ENCODE measurements around the gene ST6GALNAC5.

Gene ST6GALNAC5

DNA sequence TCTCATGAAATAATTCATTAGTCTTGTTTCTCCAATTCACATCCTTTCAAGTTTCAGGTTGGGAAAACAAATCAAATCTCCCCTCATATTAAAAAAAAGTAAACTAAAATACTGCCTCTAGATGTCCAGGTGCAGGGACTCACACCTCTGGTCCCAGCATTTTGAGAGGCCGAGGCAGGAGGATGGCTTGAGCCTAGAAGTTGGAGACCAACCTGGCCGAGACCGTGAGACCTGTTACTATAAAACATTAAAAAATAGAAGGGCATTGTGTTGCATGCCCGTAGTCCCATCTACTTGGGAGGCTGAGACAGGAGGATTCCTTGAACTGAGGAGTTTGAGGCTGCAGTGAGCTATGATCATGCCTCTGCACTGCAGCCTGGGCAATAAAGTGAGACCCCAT, 61.9 kb downstream of the ST6GALNAC5 start:
- H3K27me3 Mint-ChIP-seq (ENCODE audit: low read depth) = no peaks in the 10 kb centered on the region
- TF ChIP-seq, protein P1, sequence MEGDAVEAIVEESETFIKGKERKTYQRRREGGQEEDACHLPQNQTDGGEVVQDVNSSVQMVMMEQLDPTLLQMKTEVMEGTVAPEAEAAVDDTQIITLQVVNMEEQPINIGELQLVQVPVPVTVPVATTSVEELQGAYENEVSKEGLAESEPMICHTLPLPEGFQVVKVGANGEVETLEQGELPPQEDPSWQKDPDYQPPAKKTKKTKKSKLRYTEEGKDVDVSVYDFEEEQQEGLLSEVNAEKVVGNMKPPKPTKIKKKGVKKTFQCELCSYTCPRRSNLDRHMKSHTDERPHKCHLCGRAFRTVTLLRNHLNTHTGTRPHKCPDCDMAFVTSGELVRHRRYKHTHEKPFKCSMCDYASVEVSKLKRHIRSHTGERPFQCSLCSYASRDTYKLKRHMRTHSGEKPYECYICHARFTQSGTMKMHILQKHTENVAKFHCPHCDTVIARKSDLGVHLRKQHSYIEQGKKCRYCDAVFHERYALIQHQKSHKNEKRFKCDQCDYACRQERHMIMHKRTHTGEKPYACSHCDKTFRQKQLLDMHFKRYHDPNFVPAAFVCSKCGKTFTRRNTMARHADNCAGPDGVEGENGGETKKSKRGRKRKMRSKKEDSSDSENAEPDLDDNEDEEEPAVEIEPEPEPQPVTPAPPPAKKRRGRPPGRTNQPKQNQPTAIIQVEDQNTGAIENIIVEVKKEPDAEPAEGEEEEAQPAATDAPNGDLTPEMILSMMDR (IDR thresholded peaks at IDR 0.05; ENCODE audit: unreplicated experiment in 3 of 3) = no peak
- no peak overlapping the region for H3K27ac Mint-ChIP-seq
- H3K9me3 Mint-ChIP-seq = no peaks in the 10 kb centered on the region
- H3K4me1 Mint-ChIP-seq = peaks cover 16% of the 10 kb centered on the region
- H3K4me3 Mint-ChIP-seq = no peak overlapping the region
- no peaks in the 10 kb centered on the region for H3K36me3 Mint-ChIP-seq (ENCODE audit: low read depth)

- Mint-ChIP-seq H3K27me3 (ENCODE audit: low read depth) (no peaks in the 10 kb centered on the region), H3K36me3 (ENCODE audit: low read depth) (no peaks in the 10 kb centered on the region), H3K9me3 (no peaks in the 10 kb centered on the region), H3K4me3 (no peak overlapping the region), H3K4me1 (peaks cover 27% of the 10 kb centered on the region), H3K27ac (peak overlapping the region in 1 of 3 experiments; percentile 42)
- TF ChIP-seq, protein P1 (IDR thresholded peaks at IDR 0.05; ENCODE audit: unreplicated experiment in 3 of 3) = no peak
These were observed 66.9 kb downstream of the ST6GALNAC5 start for GRCh38 chr1:76933847-76934815.

- H3K9me3 Mint-ChIP-seq = no peaks in the 10 kb centered on the region
- H3K4me3 Mint-ChIP-seq = no peak overlapping the region
- H3K36me3 Mint-ChIP-seq (ENCODE audit: low read depth) = no peaks in the 10 kb centered on the region
- H3K27me3 Mint-ChIP-seq (ENCODE audit: low read depth) = no peaks in the 10 kb centered on the region
- H3K27ac Mint-ChIP-seq = peak overlapping the region in 1 of 3 experiments; percentile 14
- peaks cover 43% of the 10 kb centered on the region for H3K4me1 Mint-ChIP-seq
- TF ChIP-seq, protein P1 (IDR thresholded peaks at IDR 0.05; ENCODE audit: unreplicated experiment in 3 of 3) = no peak
These were observed 71.0 kb downstream of the ST6GALNAC5 start for GRCh38 chr1:76938304-76938703.

- H3K27ac Mint-ChIP-seq = peak overlapping the region in 1 of 3 experiments; percentile 30
- H3K36me3 Mint-ChIP-seq (ENCODE audit: low read depth) = no peaks in the 10 kb centered on the region
- H3K4me1 Mint-ChIP-seq = peaks cover 35% of the 10 kb centered on the region
- TF ChIP-seq, protein P1 (IDR thresholded peaks at IDR 0.05; ENCODE audit: unreplicated experiment in 3 of 3) = no peak
- H3K4me3 Mint-ChIP-seq = peak overlapping the region in 1 of 3 experiments; percentile 8
- no peaks in the 10 kb centered on the region for H3K27me3 Mint-ChIP-seq (ENCODE audit: low read depth)
- H3K9me3 Mint-ChIP-seq = no peaks in the 10 kb centered on the region
These were observed 72.0 kb downstream of the ST6GALNAC5 start for GRCh38 chr1:76939050-76939816.

GRCh38 chr1:76939817-76940216, 72.5 kb downstream of the ST6GALNAC5 start:
- no peaks in the 10 kb centered on the region for H3K9me3 Mint-ChIP-seq
- peak overlapping the region; percentile 10 to 30 (median 13) for H3K27ac Mint-ChIP-seq

More at GRCh38 chr1:76939817-76940216, 72.5 kb downstream of the ST6GALNAC5 start:
- Mint-ChIP-seq H3K4me1 (peaks cover 35% of the 10 kb centered on the region), H3K4me3 (no peak overlapping the region), H3K36me3 (ENCODE audit: low read depth) (no peaks in the 10 kb centered on the region), H3K27me3 (ENCODE audit: low read depth) (no peaks in the 10 kb centered on the region)
- TF ChIP-seq, protein P1 (IDR thresholded peaks at IDR 0.05; ENCODE audit: unreplicated experiment in 3 of 3) = no peak
